Muscle layer of duodenum (tissue), 2 donors: ENCODE measurements around the gene SUN1.

Experiments
- H3K27ac ChIP-seq: one replicate; pipeline ENCODE4 v1.7.0; 2013; ENCODE audit warnings: mild to moderate bottlenecking, low read length
- H3K27me3 ChIP-seq: one replicate; pipeline ENCODE4 v1.7.0; 2013; ENCODE audit warnings: low read depth, mild to moderate bottlenecking, control low read depth, low read length
- H3K36me3 ChIP-seq, 2 donors: one replicate each; pipeline ENCODE4 v1.7.0; 2013; ENCODE audit warnings: low read length in 2 of 2, control low read depth in 1 of 2, mild to moderate bottlenecking in 1 of 2; ENCODE audit not compliant: insufficient read depth in 2 of 2, control insufficient read depth in 1 of 2
- H3K4me1 ChIP-seq, 2 donors: one replicate each; pipeline ENCODE4 v1.7.0; 2013; ENCODE audit warnings: low read length in 2 of 2, mild to moderate bottlenecking in 2 of 2, control low read depth in 1 of 2, moderate library complexity in 1 of 2; ENCODE audit not compliant: insufficient read depth in 2 of 2, control insufficient read depth in 1 of 2
- H3K4me3 ChIP-seq, 2 donors: one replicate each; pipeline ENCODE4 v1.7.0; 2013; ENCODE audit warnings: low read length in 2 of 2, low read depth in 1 of 2, mild to moderate bottlenecking in 1 of 2
- H3K9me3 ChIP-seq, 2 donors: one replicate each; pipeline ENCODE4 v1.7.0; 2013; ENCODE audit warnings: low read length in 2 of 2, control low read depth in 1 of 2, mild to moderate bottlenecking in 1 of 2; ENCODE audit not compliant: control insufficient read depth in 1 of 2
- donor health status: healthy.

Gene SUN1

GRCh38 chr7:889391-889790, 57.1 kb downstream of the SUN1 start:
- Histone ChIP-seq H3K4me3 (no peak overlapping the region), H3K36me3 (peaks cover 30 to 65% of the 10 kb centered on the region in 2 donors), H3K27me3 (no peaks in the 10 kb centered on the region), H3K9me3 (no peaks in the 10 kb centered on the region), H3K27ac (no peak overlapping the region), H3K4me1 (peaks cover 0 to 2% of the 10 kb centered on the region in 2 donors)

- Histone ChIP-seq H3K9me3 (no peaks in the 10 kb centered on the region), H3K4me3 (no peak overlapping the region), H3K27ac (no peak overlapping the region), H3K27me3 (no peaks in the 10 kb centered on the region), H3K4me1 (no peaks in the 10 kb centered on the region), H3K36me3 (peaks cover 36 to 80% of the 10 kb centered on the region in 2 donors)
Measured at GRCh38 chr7:890868-891267, 58.6 kb downstream of the SUN1 start.

GRCh38 chr7:891291-891690, 59.0 kb downstream of the SUN1 start:
- H3K36me3 ChIP-seq = peaks cover 40 to 80% of the 10 kb centered on the region in 2 donors

GRCh38 chr7:891805-892204, 59.5 kb downstream of the SUN1 start:
- H3K36me3 ChIP-seq = peaks cover 38 to 80% of the 10 kb centered on the region in 2 donors

More at GRCh38 chr7:891291-891690, 59.0 kb downstream of the SUN1 start:
- Histone ChIP-seq H3K4me1 (no peaks in the 10 kb centered on the region), H3K9me3 (no peaks in the 10 kb centered on the region), H3K27ac (no peak overlapping the region), H3K4me3 (no peak overlapping the region), H3K27me3 (no peaks in the 10 kb centered on the region)

GRCh38 chr7:892648-893593, 60.6 kb downstream of the SUN1 start:
- peaks cover 0 to 6% of the 10 kb centered on the region in 2 donors for H3K4me1 ChIP-seq
- H3K27me3 ChIP-seq = no peaks in the 10 kb centered on the region
- no peaks in the 10 kb centered on the region for H3K9me3 ChIP-seq
- H3K27ac ChIP-seq = no peak overlapping the region
- H3K36me3 ChIP-seq = peaks cover 28 to 80% of the 10 kb centered on the region in 2 donors
- no peak overlapping the region for H3K4me3 ChIP-seq

More at GRCh38 chr7:891805-892204, 59.5 kb downstream of the SUN1 start:
- no peaks in the 10 kb centered on the region for H3K27me3 ChIP-seq
- H3K27ac ChIP-seq = no peak overlapping the region
- no peaks in the 10 kb centered on the region for H3K4me1 ChIP-seq
- no peak overlapping the region for H3K4me3 ChIP-seq
- no peaks in the 10 kb centered on the region for H3K9me3 ChIP-seq

- H3K36me3 ChIP-seq = peaks cover 28 to 80% of the 10 kb centered on the region in 2 donors
Measured at GRCh38 chr7:893686-894085, 61.4 kb downstream of the SUN1 start.

GRCh38 chr7:894164-894867, 62.0 kb downstream of the SUN1 start:
- Histone ChIP-seq H3K4me1 (peaks cover 0 to 7% of the 10 kb centered on the region in 2 donors), H3K27me3 (no peaks in the 10 kb centered on the region), H3K9me3 (no peaks in the 10 kb centered on the region), H3K27ac (no peak overlapping the region), H3K4me3 (no peak overlapping the region), H3K36me3 (peaks cover 28 to 81% of the 10 kb centered on the region in 2 donors)

More at GRCh38 chr7:893686-894085, 61.4 kb downstream of the SUN1 start:
- no peak overlapping the region for H3K27ac ChIP-seq
- H3K4me3 ChIP-seq = no peak overlapping the region
- peaks cover 0 to 7% of the 10 kb centered on the region in 2 donors for H3K4me1 ChIP-seq
- H3K9me3 ChIP-seq = no peaks in the 10 kb centered on the region
- H3K27me3 ChIP-seq = no peaks in the 10 kb centered on the region

- Histone ChIP-seq H3K27ac (no peak overlapping the region), H3K36me3 (peaks cover 28 to 87% of the 10 kb centered on the region in 2 donors), H3K4me1 (peaks cover 0 to 7% of the 10 kb centered on the region in 2 donors), H3K27me3 (no peaks in the 10 kb centered on the region), H3K9me3 (no peaks in the 10 kb centered on the region), H3K4me3 (no peak overlapping the region)
Measured at GRCh38 chr7:894927-895450, 62.7 kb downstream of the SUN1 start.

- Histone ChIP-seq H3K4me3 (no peak overlapping the region), H3K36me3 (peaks cover 27 to 86% of the 10 kb centered on the region in 2 donors), H3K27me3 (no peaks in the 10 kb centered on the region), H3K27ac (no peak overlapping the region), H3K9me3 (no peaks in the 10 kb centered on the region), H3K4me1 (peaks cover 0 to 8% of the 10 kb centered on the region in 2 donors)
Measured at GRCh38 chr7:895451-896052, 63.3 kb downstream of the SUN1 start.

- Histone ChIP-seq H3K4me3 (no peak overlapping the region), H3K27me3 (no peaks in the 10 kb centered on the region), H3K4me1 (peaks cover 0 to 16% of the 10 kb centered on the region in 2 donors), H3K27ac (no peak overlapping the region), H3K9me3 (no peaks in the 10 kb centered on the region), H3K36me3 (peaks cover 19 to 77% of the 10 kb centered on the region in 2 donors)
Measured at GRCh38 chr7:896346-897075, 64.2 kb downstream of the SUN1 start.
